Erythroblast (primary cell): ENCODE results near the gene LTBP3.

Experiments
- GATA1 ChIP-seq: IDR thresholded peaks from 2 replicates; pipeline ENCODE4 v1.6.1; 2011; ENCODE audit warnings: low read depth, mild to moderate bottlenecking, control low read depth, low read length, moderate library complexity
- POLR2A ChIP-seq: IDR thresholded peaks from 2 replicates; pipeline ENCODE4 v1.6.1; 2011; ENCODE audit warnings: mild to moderate bottlenecking, low read length

DNA sequence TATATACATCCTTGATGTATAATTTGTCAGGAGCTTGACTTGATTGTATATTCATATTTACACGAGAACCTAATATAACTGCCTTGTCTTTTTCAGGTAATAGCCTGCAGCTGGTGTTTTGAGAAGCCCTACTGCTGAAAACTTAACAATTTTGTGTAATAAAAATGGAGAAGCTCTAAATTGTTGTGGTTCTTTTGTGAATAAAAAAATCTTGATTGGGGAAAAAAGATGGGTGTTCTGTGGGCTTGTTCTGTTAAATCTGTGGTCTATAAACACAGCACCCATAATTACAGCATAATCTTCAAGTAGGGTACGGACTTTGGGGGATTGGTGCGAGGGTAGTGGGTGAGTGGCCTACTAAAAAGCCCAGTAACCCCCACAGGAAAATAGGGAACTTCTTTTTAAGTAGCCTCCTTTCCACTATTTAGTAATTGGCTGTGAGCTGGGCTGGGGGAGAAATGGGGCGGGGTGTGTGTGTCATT, 51.8 kb downstream of the LTBP3 start:
- TF ChIP-seq POLR2A (no peak), GATA1 (no peak)
